HG02943 (cell line): Measurements from ENCODE around the gene LCLAT1.

Experiments
- ATAC-seq: cut with Tn5 transposase; IDR thresholded peaks from one replicate; pipeline ENCODE4 v1.9.1; 2021; ENCODE audit warnings: mild to moderate bottlenecking, low read depth, moderate library complexity; ENCODE audit not compliant: unreplicated experiment

Gene LCLAT1

GRCh38 chr2:30422444-30423040 lies 24.5 kb upstream of the LCLAT1 start:
- no peak for ATAC-seq

- ATAC-seq: no peak
Measured at GRCh38 chr2:30424231-30424630, 22.8 kb upstream of the LCLAT1 start.

GRCh38 chr2:30425326-30425725 lies 21.7 kb upstream of the LCLAT1 start:
- no peak for ATAC-seq

GRCh38 chr2:30427606-30428347 lies 19.3 kb upstream of the LCLAT1 start:
- ATAC-seq: no peak

GRCh38 chr2:30428348-30428662 lies 18.7 kb upstream of the LCLAT1 start:
- no peak for ATAC-seq

- no peak for ATAC-seq
Measured at GRCh38 chr2:30428827-30429461, 18.1 kb upstream of the LCLAT1 start.

GRCh38 chr2:30433541-30434299 lies 13.3 kb upstream of the LCLAT1 start:
- ATAC-seq: no peak

GRCh38 chr2:30434708-30435107 lies 12.3 kb upstream of the LCLAT1 start:
- no peak for ATAC-seq

- ATAC-seq: no peak
Measured at GRCh38 chr2:30436859-30437435, 10.1 kb upstream of the LCLAT1 start.

GRCh38 chr2:30437809-30438548 lies 9.1 kb upstream of the LCLAT1 start:
- no peak for ATAC-seq

GRCh38 chr2:30439296-30439695 lies 7.8 kb upstream of the LCLAT1 start:
- ATAC-seq: no peak

- no peak for ATAC-seq
Measured at GRCh38 chr2:30439879-30440278, 7.2 kb upstream of the LCLAT1 start.

- no peak for ATAC-seq
Measured at GRCh38 chr2:30441023-30441422, 6.0 kb upstream of the LCLAT1 start.

GRCh38 chr2:30443081-30443480 lies 4.0 kb upstream of the LCLAT1 start:
- ATAC-seq: no peak

GRCh38 chr2:30444273-30444672 lies 2.8 kb upstream of the LCLAT1 start:
- no peak for ATAC-seq

GRCh38 chr2:30445266-30445821 lies 1.7 kb upstream of the LCLAT1 start:
- no peak for ATAC-seq

- ATAC-seq: peak; percentile 6
Measured at GRCh38 chr2:30446602-30447148, 371 bp upstream of the LCLAT1 start.

GRCh38 chr2:30448308-30448707 lies 1.3 kb downstream of the LCLAT1 start:
- no peak for ATAC-seq

- ATAC-seq: no peak
Measured at GRCh38 chr2:30448866-30449265, 1.8 kb downstream of the LCLAT1 start.

- ATAC-seq: no peak
Measured at GRCh38 chr2:30450025-30450424, 3.0 kb downstream of the LCLAT1 start.
